ENCODE measurements around the gene CCDC78.

Gene CCDC78

DNA sequence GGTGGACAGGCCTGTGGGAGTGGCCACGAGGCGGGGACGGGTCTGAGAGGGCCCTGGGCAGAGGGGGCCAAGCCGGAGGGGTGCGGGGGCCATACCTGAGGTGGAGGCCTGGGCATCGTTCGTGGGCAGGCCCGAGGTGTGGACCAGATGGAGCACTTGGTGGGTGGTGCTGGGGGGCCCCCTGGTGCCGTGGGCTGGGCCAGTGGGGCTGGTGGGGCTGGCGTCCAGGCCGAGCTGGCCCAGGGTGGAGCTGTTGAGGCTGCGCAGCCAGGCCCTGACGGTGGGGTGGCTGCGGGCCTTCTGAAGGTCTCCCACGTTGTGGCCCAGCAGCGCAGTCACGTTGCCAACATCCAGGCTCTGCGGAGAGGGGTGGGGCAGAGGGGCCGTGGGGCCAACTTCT lies 43.7 kb upstream of the CCDC78 start:
- no peak for DNase-seq (ENCODE audit: extremely low spot score)
- TF ChIP-seq L3MBTL2 (conservative IDR thresholded peaks at IDR 0.05) (no peak), ELF4 (IDR thresholded peaks at IDR 0.05) (no peak), FOXA1 (IDR thresholded peaks at IDR 0.05) (no peak), BHLHE40 (IDR thresholded peaks at IDR 0.05; ENCODE audit: borderline replicate concordance) (no peak), FOXK2 (IDR thresholded peaks at IDR 0.05) (no peak), LEF1 (IDR thresholded peaks at IDR 0.05; ENCODE audit: borderline replicate concordance) (no peak), TARDBP (IDR thresholded peaks at IDR 0.05) (no peak), SUZ12 (IDR thresholded peaks at IDR 0.05) (no peak), ZNF384 (IDR thresholded peaks at IDR 0.05) (no peak), NFRKB (IDR thresholded peaks at IDR 0.05) (no peak), SP1 (IDR thresholded peaks at IDR 0.05) (no peak), CTBP1 (IDR thresholded peaks at IDR 0.05; ENCODE audit: borderline replicate concordance) (no peak)
- TF ChIP-seq, protein P1, sequence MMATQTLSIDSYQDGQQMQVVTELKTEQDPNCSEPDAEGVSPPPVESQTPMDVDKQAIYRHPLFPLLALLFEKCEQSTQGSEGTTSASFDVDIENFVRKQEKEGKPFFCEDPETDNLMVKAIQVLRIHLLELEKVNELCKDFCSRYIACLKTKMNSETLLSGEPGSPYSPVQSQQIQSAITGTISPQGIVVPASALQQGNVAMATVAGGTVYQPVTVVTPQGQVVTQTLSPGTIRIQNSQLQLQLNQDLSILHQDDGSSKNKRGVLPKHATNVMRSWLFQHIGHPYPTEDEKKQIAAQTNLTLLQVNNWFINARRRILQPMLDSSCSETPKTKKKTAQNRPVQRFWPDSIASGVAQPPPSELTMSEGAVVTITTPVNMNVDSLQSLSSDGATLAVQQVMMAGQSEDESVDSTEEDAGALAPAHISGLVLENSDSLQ (IDR thresholded peaks at IDR 0.05) = no peak
- ChIA-PET POLR2A (no interaction called here), CTCF (interaction anchor here (1.1 kb wide), 1 partner anchor 15 kb away, joined by 4 read pairs; no protein-coding TSS in a partner anchor)

DNA sequence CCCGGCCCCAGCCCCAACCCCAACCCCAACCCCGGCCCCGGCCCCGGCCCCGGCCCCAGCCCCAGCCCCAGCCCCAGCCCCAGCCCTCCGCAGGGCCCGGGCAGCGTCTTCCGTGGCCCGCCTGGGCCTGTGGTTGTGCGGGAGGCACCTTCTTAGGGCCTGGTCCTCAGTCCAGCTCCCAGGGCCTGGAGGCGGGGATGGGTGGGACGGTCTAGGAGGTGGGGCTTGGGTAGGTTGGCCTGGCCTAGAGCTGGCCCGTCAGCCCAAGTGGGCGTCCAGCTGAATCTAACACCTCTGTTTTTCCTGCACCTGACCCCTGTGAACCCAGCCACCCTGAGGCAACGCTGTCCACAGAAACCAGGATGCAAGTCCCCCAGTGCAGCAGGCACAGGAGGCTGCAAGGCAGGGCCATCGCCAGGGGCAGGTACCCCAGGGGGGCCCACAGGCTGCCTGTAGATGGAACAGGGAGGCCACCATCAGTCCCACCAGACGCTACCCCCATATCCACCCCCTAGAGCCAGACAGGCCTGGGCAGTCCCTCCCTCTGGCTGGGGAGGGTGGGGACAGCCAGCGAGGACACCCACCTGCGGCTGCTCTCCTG lies 43.0 kb upstream of the CCDC78 start:
- no peak for DNase-seq (ENCODE audit: extremely low spot score)
- ChIA-PET POLR2A (no interaction called here), CTCF (no interaction called here)
- TF ChIP-seq HDGF (IDR thresholded peaks at IDR 0.05; ENCODE audit: borderline replicate concordance) (no peak), FOXK2 (IDR thresholded peaks at IDR 0.05) (no peak)

DNA sequence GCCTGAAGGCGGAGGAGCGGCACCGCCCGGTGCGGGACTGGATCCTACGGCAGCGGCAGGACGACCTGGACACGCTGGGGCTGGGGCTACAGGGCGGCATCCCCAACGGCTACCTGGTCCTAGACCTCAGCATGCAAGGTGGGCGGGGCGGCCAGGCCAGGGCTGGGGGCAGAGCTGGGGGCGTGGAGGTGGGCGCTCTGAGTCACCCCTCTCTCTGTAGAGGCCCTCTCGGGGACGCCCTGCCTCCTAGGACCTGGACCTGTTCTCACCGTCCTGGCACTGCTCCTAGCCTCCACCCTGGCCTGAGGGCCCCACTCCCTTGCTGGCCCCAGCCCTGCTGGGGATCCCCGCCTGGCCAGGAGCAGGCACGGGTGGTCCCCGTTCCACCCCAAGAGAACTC lies 42.2 kb upstream of the CCDC78 start:
- POLR2A ChIA-PET = no interaction called here
- TF ChIP-seq CTBP1 (IDR thresholded peaks at IDR 0.05; ENCODE audit: borderline replicate concordance) (no peak), LEF1 (IDR thresholded peaks at IDR 0.05; ENCODE audit: borderline replicate concordance) (no peak), FOXK2 (IDR thresholded peaks at IDR 0.05) (no peak), NFRKB (IDR thresholded peaks at IDR 0.05) (no peak), L3MBTL2 (conservative IDR thresholded peaks at IDR 0.05) (no peak), TARDBP (IDR thresholded peaks at IDR 0.05) (no peak), BHLHE40 (IDR thresholded peaks at IDR 0.05; ENCODE audit: borderline replicate concordance) (no peak), ZNF384 (IDR thresholded peaks at IDR 0.05) (no peak), FOXM1 (IDR thresholded peaks at IDR 0.05; ENCODE audit: borderline replicate concordance) (no peak), FOXA1 (IDR thresholded peaks at IDR 0.05) (no peak), ARNT (IDR thresholded peaks at IDR 0.05) (no peak), SUZ12 (IDR thresholded peaks at IDR 0.05) (no peak), SP1 (IDR thresholded peaks at IDR 0.05) (no peak), HDGF (IDR thresholded peaks at IDR 0.05; ENCODE audit: borderline replicate concordance) (no peak), ELF4 (IDR thresholded peaks at IDR 0.05) (no peak)
- TF ChIP-seq, protein P1 (IDR thresholded peaks at IDR 0.05) = no peak
- CTCF ChIA-PET = no interaction called here
- no peak for DNase-seq (ENCODE audit: extremely low spot score)

DNA sequence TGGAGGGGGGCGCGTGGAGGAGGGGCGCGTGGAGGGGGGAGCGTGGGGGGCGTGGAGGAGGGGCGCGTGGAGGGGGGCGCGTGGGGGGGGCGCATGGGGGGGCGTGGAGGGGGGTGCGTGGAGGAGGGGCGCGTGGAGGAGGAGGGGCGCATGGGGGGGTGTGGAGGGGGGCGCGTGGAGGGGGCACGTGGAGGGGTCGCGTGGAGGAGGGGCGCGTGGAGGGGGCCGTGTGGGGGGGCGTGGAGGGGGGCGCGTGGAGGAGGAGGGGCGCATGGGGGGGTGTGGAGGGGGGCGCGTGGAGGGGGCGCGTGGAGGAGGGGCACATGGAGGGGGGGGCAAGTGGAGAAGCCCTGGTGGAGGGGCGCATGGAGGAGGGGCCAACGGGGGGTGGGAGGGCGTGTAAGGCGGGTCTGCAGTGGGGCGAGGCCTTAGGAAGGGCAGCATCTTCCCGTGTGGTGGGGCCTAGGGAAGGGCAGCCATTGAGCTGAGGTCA lies 41.5 kb upstream of the CCDC78 start:
- no peak for DNase-seq (ENCODE audit: extremely low spot score)
- POLR2A ChIA-PET = no interaction called here
- TF ChIP-seq SP1 (IDR thresholded peaks at IDR 0.05) (no peak), ZNF384 (IDR thresholded peaks at IDR 0.05) (no peak), FOXM1 (IDR thresholded peaks at IDR 0.05; ENCODE audit: borderline replicate concordance) (no peak), BHLHE40 (IDR thresholded peaks at IDR 0.05; ENCODE audit: borderline replicate concordance) (no peak), NFRKB (IDR thresholded peaks at IDR 0.05) (no peak), FOXK2 (IDR thresholded peaks at IDR 0.05) (no peak)
- TF ChIP-seq, protein P1 (IDR thresholded peaks at IDR 0.05) = no peak
- CTCF ChIA-PET = no interaction called here

DNA sequence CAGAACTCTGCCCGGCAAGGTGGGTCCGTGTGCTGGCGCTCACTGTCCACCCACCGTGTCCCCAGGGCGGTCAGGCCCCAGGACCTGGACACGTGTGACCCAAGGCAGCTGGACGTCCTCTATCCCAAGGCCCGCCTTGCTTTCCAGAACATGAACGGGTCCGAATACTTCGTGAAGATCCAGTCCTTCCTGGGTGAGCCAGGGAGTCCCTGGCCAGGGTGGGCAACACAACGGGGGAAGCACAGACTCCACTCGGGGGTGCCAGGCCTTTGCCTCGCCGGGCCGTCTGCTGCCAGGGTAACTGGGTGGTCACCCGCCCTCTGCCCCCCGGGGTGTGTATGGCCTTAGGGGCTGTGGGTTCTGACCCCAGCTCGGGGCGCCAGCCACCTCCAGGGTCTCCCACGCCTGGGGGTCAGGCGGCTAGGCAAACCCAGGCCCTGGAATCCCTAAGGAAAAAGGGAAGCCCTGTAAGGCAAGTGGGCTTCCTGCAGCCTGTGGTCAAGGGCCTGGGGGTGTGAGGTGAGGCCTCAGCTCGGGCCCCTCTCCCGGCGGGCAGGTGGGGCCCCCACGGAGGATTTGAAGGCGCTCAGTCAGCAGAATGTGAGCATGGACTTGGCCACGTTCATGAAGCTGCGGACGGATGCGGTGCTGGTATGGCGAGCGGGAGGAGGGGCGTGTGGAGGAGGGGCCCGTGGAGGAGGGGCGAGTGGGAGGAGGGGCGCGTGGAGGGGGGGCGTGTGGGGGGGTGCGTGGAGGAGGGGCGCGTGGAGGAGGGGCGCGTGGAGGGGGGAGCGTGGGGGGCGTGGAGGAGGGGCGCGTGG lies 40.8 kb upstream of the CCDC78 start:
- no peak for DNase-seq (ENCODE audit: extremely low spot score)
- no peak for TF ChIP-seq NFRKB (IDR thresholded peaks at IDR 0.05)
- no peak for TF ChIP-seq BHLHE40 (IDR thresholded peaks at IDR 0.05; ENCODE audit: borderline replicate concordance)
- TF ChIP-seq CTBP1 (IDR thresholded peaks at IDR 0.05; ENCODE audit: borderline replicate concordance) = no peak
- TF ChIP-seq SUZ12 (IDR thresholded peaks at IDR 0.05) = no peak
- TF ChIP-seq ZNF384 (IDR thresholded peaks at IDR 0.05) = no peak
- no peak for TF ChIP-seq LEF1 (IDR thresholded peaks at IDR 0.05; ENCODE audit: borderline replicate concordance)
- TF ChIP-seq SP1 (IDR thresholded peaks at IDR 0.05) = no peak
- TF ChIP-seq TARDBP (IDR thresholded peaks at IDR 0.05) = no peak
- no peak for TF ChIP-seq FOXK2 (IDR thresholded peaks at IDR 0.05)
- TF ChIP-seq, protein P1 (IDR thresholded peaks at IDR 0.05) = no peak
- TF ChIP-seq ARNT (IDR thresholded peaks at IDR 0.05) = no peak
- no peak for TF ChIP-seq HDGF (IDR thresholded peaks at IDR 0.05; ENCODE audit: borderline replicate concordance)
- no peak for TF ChIP-seq FOXA1 (IDR thresholded peaks at IDR 0.05)
- TF ChIP-seq FOXM1 (IDR thresholded peaks at IDR 0.05; ENCODE audit: borderline replicate concordance) = no peak
- no peak for TF ChIP-seq ELF4 (IDR thresholded peaks at IDR 0.05)
- no peak for TF ChIP-seq L3MBTL2 (conservative IDR thresholded peaks at IDR 0.05)
- POLR2A ChIA-PET = no interaction called here
- CTCF ChIA-PET = no interaction called here

All from HEK293T (cell line).